H1 (cell line): ENCODE measurements around the gene ADCY5. TPM values are rescaled to one million over a fixed set of nuclear protein-coding genes. Genes with fewer than 3 reads are reported as not detected.

Experiments used
- BACH1 ChIP-seq: IDR thresholded peaks from 2 replicates; pipeline ENCODE4 v1.6.1; 2012; ENCODE audit warnings: low read length, improper control_type of control experiment
- EGR1 ChIP-seq: IDR thresholded peaks from 2 replicates; pipeline ENCODE4 v1.6.1; 2011; ENCODE audit warnings: low read depth, low read length, borderline replicate concordance
- GTF2F1 ChIP-seq: IDR thresholded peaks from 2 replicates; pipeline ENCODE4 v1.6.1; 2012; ENCODE audit warnings: low read depth, low read length, improper control_type of control experiment, borderline replicate concordance
- KDM5A ChIP-seq: fragments of 200-600 bp; IDR thresholded peaks from 2 replicates; pipeline ENCODE4 v1.7.1; 2012; ENCODE audit warnings: mild to moderate bottlenecking, low read length, inconsistent platforms, mixed read lengths
- NRF1 ChIP-seq: IDR thresholded peaks from 2 replicates; pipeline ENCODE4 v1.6.1; 2011; ENCODE audit warnings: mild to moderate bottlenecking, low read depth, low read length, improper control_type of control experiment
- POLR2AphosphoS5 ChIP-seq: IDR thresholded peaks from 2 replicates; pipeline ENCODE4 v1.6.1; 2011; ENCODE audit warnings: low read depth, low read length
- RNF2 ChIP-seq: fragments of 200-900, 300-1000 bp; sonication (generic); IDR thresholded peaks from 2 replicates; pipeline ENCODE4 v1.7.1; 2016; ENCODE audit warnings: borderline replicate concordance, low read depth, mild to moderate bottlenecking, antibody characterized with exemption, low read length; ENCODE audit not compliant: poor library complexity, severe bottlenecking; ENCODE audit errors: missing control alignments
- SAP30 ChIP-seq: fragments of 300-600 bp; sonication (generic); IDR thresholded peaks from 2 replicates; pipeline ENCODE4 v1.7.1; 2012; ENCODE audit warnings: low read length, moderate library complexity, mild to moderate bottlenecking, inconsistent platforms; ENCODE audit not compliant: insufficient read depth, insufficient replicate concordance
- polyA plus RNA-seq, 7 experiments: library from polyadenylated mRNA; depleted of rRNA in 3 of 7; stranded (reverse) in 5 of 7; unstranded in 2 of 7; fragments of >200 nt in 5 of 7; fragments of 200-250 nt in 2 of 7; gene quantifications; 1 replicate in 5 of 7; 2 replicates in 1 of 7; 4 replicates in 1 of 7; pipeline versions ENCODE4 v1.2.1 to v1.2.3, GENCODE V29; 2011 to 2013; ENCODE audit warnings: missing spikeins in 2 of 7, mixed read lengths in 2 of 7
- total RNA-seq: library from RNA; stranded (reverse); fragmentation: NEBNext Ultra II Directional; extraction: Animal tissue kit (Norgen Biotek cat#: 25700); gene quantifications from 2 replicates; pipeline ENCODE4 v1.2.1, GENCODE V29; 2021
- TF ChIP-seq, protein P1 (sequence below): fragments of 300-600 bp; sonication (generic); IDR thresholded peaks from 2 replicates; pipeline ENCODE4 v1.7.1; 2012; ENCODE audit warnings: low read length, moderate library complexity, mild to moderate bottlenecking, inconsistent platforms; ENCODE audit not compliant: insufficient replicate concordance

The ADCY5 gene
- total and polyA plus RNA-seq, 2 of the 8 experiments (the other 6 are each of a cell fraction or from before 2014, with no cell fraction given): 18.9 to 40.8 TPM

DNA sequence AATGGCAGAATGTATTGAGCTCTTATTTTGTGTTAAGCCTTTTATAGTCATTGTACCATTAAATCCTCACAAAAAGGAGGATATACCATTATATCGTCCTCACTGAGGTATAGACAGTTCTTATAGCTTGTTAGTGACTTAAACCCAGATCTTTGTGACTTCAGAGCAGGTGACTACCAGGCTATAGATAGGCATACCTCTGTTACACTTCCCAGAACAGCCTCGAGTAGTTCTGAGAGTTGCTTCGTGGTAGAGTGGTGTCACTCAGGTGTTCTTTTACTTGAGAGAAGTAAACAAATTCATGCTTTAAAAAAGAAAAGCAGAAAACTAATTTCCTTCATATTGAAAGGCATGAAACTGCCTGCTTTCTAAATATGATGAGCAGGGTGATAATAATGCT lies 187.2 kb downstream of the ADCY5 start (continued):
- TF ChIP-seq, protein P1, sequence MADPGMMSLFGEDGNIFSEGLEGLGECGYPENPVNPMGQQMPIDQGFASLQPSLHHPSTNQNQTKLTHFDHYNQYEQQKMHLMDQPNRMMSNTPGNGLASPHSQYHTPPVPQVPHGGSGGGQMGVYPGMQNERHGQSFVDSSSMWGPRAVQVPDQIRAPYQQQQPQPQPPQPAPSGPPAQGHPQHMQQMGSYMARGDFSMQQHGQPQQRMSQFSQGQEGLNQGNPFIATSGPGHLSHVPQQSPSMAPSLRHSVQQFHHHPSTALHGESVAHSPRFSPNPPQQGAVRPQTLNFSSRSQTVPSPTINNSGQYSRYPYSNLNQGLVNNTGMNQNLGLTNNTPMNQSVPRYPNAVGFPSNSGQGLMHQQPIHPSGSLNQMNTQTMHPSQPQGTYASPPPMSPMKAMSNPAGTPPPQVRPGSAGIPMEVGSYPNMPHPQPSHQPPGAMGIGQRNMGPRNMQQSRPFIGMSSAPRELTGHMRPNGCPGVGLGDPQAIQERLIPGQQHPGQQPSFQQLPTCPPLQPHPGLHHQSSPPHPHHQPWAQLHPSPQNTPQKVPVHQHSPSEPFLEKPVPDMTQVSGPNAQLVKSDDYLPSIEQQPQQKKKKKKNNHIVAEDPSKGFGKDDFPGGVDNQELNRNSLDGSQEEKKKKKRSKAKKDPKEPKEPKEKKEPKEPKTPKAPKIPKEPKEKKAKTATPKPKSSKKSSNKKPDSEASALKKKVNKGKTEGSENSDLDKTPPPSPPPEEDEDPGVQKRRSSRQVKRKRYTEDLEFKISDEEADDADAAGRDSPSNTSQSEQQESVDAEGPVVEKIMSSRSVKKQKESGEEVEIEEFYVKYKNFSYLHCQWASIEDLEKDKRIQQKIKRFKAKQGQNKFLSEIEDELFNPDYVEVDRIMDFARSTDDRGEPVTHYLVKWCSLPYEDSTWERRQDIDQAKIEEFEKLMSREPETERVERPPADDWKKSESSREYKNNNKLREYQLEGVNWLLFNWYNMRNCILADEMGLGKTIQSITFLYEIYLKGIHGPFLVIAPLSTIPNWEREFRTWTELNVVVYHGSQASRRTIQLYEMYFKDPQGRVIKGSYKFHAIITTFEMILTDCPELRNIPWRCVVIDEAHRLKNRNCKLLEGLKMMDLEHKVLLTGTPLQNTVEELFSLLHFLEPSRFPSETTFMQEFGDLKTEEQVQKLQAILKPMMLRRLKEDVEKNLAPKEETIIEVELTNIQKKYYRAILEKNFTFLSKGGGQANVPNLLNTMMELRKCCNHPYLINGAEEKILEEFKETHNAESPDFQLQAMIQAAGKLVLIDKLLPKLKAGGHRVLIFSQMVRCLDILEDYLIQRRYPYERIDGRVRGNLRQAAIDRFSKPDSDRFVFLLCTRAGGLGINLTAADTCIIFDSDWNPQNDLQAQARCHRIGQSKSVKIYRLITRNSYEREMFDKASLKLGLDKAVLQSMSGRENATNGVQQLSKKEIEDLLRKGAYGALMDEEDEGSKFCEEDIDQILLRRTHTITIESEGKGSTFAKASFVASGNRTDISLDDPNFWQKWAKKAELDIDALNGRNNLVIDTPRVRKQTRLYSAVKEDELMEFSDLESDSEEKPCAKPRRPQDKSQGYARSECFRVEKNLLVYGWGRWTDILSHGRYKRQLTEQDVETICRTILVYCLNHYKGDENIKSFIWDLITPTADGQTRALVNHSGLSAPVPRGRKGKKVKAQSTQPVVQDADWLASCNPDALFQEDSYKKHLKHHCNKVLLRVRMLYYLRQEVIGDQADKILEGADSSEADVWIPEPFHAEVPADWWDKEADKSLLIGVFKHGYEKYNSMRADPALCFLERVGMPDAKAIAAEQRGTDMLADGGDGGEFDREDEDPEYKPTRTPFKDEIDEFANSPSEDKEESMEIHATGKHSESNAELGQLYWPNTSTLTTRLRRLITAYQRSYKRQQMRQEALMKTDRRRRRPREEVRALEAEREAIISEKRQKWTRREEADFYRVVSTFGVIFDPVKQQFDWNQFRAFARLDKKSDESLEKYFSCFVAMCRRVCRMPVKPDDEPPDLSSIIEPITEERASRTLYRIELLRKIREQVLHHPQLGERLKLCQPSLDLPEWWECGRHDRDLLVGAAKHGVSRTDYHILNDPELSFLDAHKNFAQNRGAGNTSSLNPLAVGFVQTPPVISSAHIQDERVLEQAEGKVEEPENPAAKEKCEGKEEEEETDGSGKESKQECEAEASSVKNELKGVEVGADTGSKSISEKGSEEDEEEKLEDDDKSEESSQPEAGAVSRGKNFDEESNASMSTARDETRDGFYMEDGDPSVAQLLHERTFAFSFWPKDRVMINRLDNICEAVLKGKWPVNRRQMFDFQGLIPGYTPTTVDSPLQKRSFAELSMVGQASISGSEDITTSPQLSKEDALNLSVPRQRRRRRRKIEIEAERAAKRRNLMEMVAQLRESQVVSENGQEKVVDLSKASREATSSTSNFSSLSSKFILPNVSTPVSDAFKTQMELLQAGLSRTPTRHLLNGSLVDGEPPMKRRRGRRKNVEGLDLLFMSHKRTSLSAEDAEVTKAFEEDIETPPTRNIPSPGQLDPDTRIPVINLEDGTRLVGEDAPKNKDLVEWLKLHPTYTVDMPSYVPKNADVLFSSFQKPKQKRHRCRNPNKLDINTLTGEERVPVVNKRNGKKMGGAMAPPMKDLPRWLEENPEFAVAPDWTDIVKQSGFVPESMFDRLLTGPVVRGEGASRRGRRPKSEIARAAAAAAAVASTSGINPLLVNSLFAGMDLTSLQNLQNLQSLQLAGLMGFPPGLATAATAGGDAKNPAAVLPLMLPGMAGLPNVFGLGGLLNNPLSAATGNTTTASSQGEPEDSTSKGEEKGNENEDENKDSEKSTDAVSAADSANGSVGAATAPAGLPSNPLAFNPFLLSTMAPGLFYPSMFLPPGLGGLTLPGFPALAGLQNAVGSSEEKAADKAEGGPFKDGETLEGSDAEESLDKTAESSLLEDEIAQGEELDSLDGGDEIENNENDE: no peak
- TF ChIP-seq EGR1: no peak
- no peak for TF ChIP-seq GTF2F1
- no peak for TF ChIP-seq NRF1
- TF ChIP-seq BACH1: no peak
- TF ChIP-seq KDM5A: no peak
- no peak for TF ChIP-seq RNF2
- no peak for TF ChIP-seq POLR2AphosphoS5
- no peak for TF ChIP-seq SAP30
